HepG2 (cell line): ENCODE measurements around the gene TOX2. TPM values are rescaled to one million over a fixed set of nuclear protein-coding genes. Genes with fewer than 3 reads are reported as not detected.

Experiments used
- ASH2L ChIP-seq: fragments of 300-600, 200-600 bp; sonication (generic); IDR thresholded peaks from 2 replicates; pipeline ENCODE4 v1.7.0; 2017; ENCODE audit warnings: low read depth, mild to moderate bottlenecking, moderate library complexity, mixed read lengths, low read length; ENCODE audit not compliant: insufficient read length
- FOXA3 ChIP-seq: IDR thresholded peaks from 2 replicates; pipeline ENCODE4 v1.6.1; 2016; ENCODE audit warnings: missing genetic modification reagents, missing compliant biosample characterization
- FOXK1 ChIP-seq: sonication (generic); formaldehyde crosslinking; IDR thresholded peaks from 2 replicates; pipeline ENCODE4 v1.4.0; 2020; ENCODE audit warnings: low read depth, missing genetic modification reagents, borderline replicate concordance
- FOXO1 ChIP-seq: sonication (generic); formaldehyde crosslinking; IDR thresholded peaks from 2 replicates; pipeline ENCODE4 v1.4.0; 2020; ENCODE audit warnings: missing genetic modification reagents
- GATA4 ChIP-seq: sonication (generic); IDR thresholded peaks from 2 replicates; pipeline ENCODE4 v1.6.1; 2016; ENCODE audit warnings: antibody characterized with exemption, low read depth, borderline replicate concordance
- HES4 ChIP-seq: sonication (generic); formaldehyde crosslinking; IDR thresholded peaks from 2 replicates; pipeline ENCODE4 v1.9.0; 2021; ENCODE audit warnings: mild to moderate bottlenecking, missing genetic modification reagents, borderline replicate concordance
- IRF2 ChIP-seq: IDR thresholded peaks from 2 replicates; pipeline ENCODE4 v1.6.1; 2018; ENCODE audit warnings: missing genetic modification reagents, missing compliant biosample characterization
- KLF13 ChIP-seq: sonication (generic); formaldehyde crosslinking; IDR thresholded peaks from 2 replicates; pipeline ENCODE4 v1.4.0; 2020; ENCODE audit warnings: mild to moderate bottlenecking, missing genetic modification reagents
- KLF16 ChIP-seq, 2 experiments: sonication (generic) in 1 of 2; formaldehyde crosslinking in 1 of 2; IDR thresholded peaks; 2 replicates each; pipeline versions ENCODE4 v1.6.1 to v1.8.0; 2016 to 2023; ENCODE audit warnings: missing genetic modification reagents in 2 of 2, missing compliant biosample characterization in 1 of 2
- MATR3 ChIP-seq: sonication (generic); formaldehyde crosslinking; IDR thresholded peaks from 2 replicates; pipeline ENCODE4 v1.4.0; 2020; ENCODE audit warnings: missing genetic modification reagents
- NCOA2 ChIP-seq: sonication (generic); formaldehyde crosslinking; IDR thresholded peaks from 2 replicates; pipeline ENCODE4 v1.8.0; 2022; ENCODE audit warnings: inconsistent platforms
- NFE2L2 ChIP-seq: fragments of 150-350 bp; IDR thresholded peaks from 2 replicates; pipeline ENCODE4 v1.6.1; 2014; ENCODE audit warnings: low read length
- NR2F2 ChIP-seq: IDR thresholded peaks from 2 replicates; pipeline ENCODE4 v1.6.1; 2012; ENCODE audit warnings: low read depth, inconsistent platforms, borderline replicate concordance
- PTBP1 ChIP-seq: fragments of 200-400 bp; formaldehyde crosslinking; IDR thresholded peaks from 2 replicates; pipeline ENCODE4 v1.6.1; 2018; ENCODE audit warnings: low read length, low read depth; ENCODE audit not compliant: poor library complexity, severe bottlenecking
- RARA ChIP-seq: IDR thresholded peaks from 2 replicates; pipeline ENCODE4 v1.6.1; 2016; ENCODE audit warnings: missing genetic modification reagents, missing compliant biosample characterization
- RFX3 ChIP-seq: IDR thresholded peaks from 2 replicates; pipeline ENCODE4 v1.6.1; 2016; ENCODE audit warnings: missing biosample characterization, missing genetic modification reagents
- RXRA ChIP-seq: sonication (generic); formaldehyde crosslinking; IDR thresholded peaks from 2 replicates; pipeline ENCODE4 v1.5.1; 2020; ENCODE audit warnings: missing genetic modification reagents
- SAP130 ChIP-seq: IDR thresholded peaks from 2 replicates; pipeline ENCODE4 v1.6.1; 2016; ENCODE audit warnings: low read depth
- SP5 ChIP-seq: IDR thresholded peaks from 2 replicates; pipeline ENCODE4 v1.6.1; 2016; ENCODE audit warnings: low read depth, borderline replicate concordance
- TRIM22 ChIP-seq: fragments of 450-650 bp; IDR thresholded peaks from 2 replicates; pipeline ENCODE4 v1.6.1; 2017
- WIZ ChIP-seq: sonication (generic); formaldehyde crosslinking; IDR thresholded peaks from 2 replicates; pipeline ENCODE4 v1.5.1; 2020; ENCODE audit warnings: mild to moderate bottlenecking, missing genetic modification reagents
- ZBTB7A ChIP-seq: sonication (generic); formaldehyde crosslinking; IDR thresholded peaks from 2 replicates; pipeline ENCODE4 v1.8.0; 2022; ENCODE audit warnings: mild to moderate bottlenecking, missing genetic modification reagents
- ZNF777 ChIP-seq: sonication (generic); formaldehyde crosslinking; IDR thresholded peaks from 2 replicates; pipeline ENCODE4 v1.4.0; 2020; ENCODE audit warnings: missing genetic modification reagents
- ZNF792 ChIP-seq: IDR thresholded peaks from 2 replicates; pipeline ENCODE4 v1.6.1; 2016
- polyA plus RNA-seq, 8 experiments: library from polyadenylated mRNA; depleted of rRNA in 3 of 8; stranded (reverse) in 7 of 8; unstranded in 1 of 8; fragments of >200 nt; fragmentation: Illumina TruSeq in 4 of 8; extraction: Trizol in 4 of 8; gene quantifications; 2 replicates each; pipeline versions ENCODE4 v1.2.1 to v1.2.3, GENCODE V29; 2011 to 2016; ENCODE audit warnings: low read depth in 4 of 8, missing spikeins in 1 of 8, mixed read lengths in 1 of 8; ENCODE audit not compliant: insufficient read depth in 1 of 8
- total RNA-seq, 5 experiments: library from RNA; depleted of rRNA; stranded (reverse); fragments of >200 nt; fragmentation: Illumina TruSeq; extraction: Trizol; gene quantifications; 2 replicates each; pipeline ENCODE4 v1.2.3, GENCODE V29; 2016; ENCODE audit warnings: low read depth in 1 of 5
- TF ChIP-seq, protein P1 (sequence below): sonication (generic); formaldehyde crosslinking; IDR thresholded peaks from 2 replicates; pipeline ENCODE4 v1.5.0; 2020; ENCODE audit warnings: mild to moderate bottlenecking, missing genetic modification reagents
- TF ChIP-seq, protein P2 (sequence below): sonication (generic); formaldehyde crosslinking; IDR thresholded peaks from 2 replicates; pipeline ENCODE4 v1.4.0; 2020; ENCODE audit warnings: missing genetic modification reagents
- TF ChIP-seq, protein P3 (sequence below): sonication (generic); formaldehyde crosslinking; IDR thresholded peaks from 2 replicates; pipeline ENCODE4 v1.9.0; 2021; ENCODE audit warnings: missing genetic modification reagents, mild to moderate bottlenecking, borderline replicate concordance

The TOX2 gene
- total and polyA plus RNA-seq, 2 of the 13 experiments (the other 11 are each of a cell fraction or from before 2014, with no cell fraction given), result not detected

GRCh38 chr20:44080646-44081267 lies 166.1 kb downstream of the TOX2 start (continued):
- TF ChIP-seq HES4 (no peak), FOXO1 (CRISPR knock-in tag) (no peak), NR2F2 (no peak), SAP130 (0 out of 2 replicates have a peak, but pooled peaks have one; percentile 19), KLF13 (CRISPR knock-in tag) (no peak), KLF16 (CRISPR knock-in tag; IDR thresholded peaks at IDR 0.05) (0 out of 4 replicates have a peak, but pooled peaks of 1 of the 2 experiments have one; percentile 47), ASH2L (peak; percentile 35), ZNF777 (no peak), NCOA2 (CRISPR knock-in tag) (peak; percentile 40; the same call in 1 of the 2 replicates), NFE2L2 (no peak), GATA4 (no peak), FOXA3 (0 out of 2 replicates have a peak, but pooled peaks have one; percentile 18), RARA (no peak), ZNF792 (CRISPR knock-in tag) (no peak), TRIM22 (no peak), MATR3 (CRISPR knock-in tag) (no peak), ZBTB7A (no peak), RFX3 (CRISPR knock-in tag) (no peak), RXRA (CRISPR knock-in tag) (no peak), SP5 (CRISPR knock-in tag) (0 out of 2 replicates have a peak, but pooled peaks have one; percentile 30), FOXK1 (CRISPR knock-in tag) (peak; percentile 56; the same call in 1 of the 2 replicates), IRF2 (CRISPR knock-in tag) (0 out of 2 replicates have a peak, but pooled peaks have one; percentile 39), PTBP1 (no peak), WIZ (CRISPR knock-in tag) (no peak)
- TF ChIP-seq, protein P1, sequence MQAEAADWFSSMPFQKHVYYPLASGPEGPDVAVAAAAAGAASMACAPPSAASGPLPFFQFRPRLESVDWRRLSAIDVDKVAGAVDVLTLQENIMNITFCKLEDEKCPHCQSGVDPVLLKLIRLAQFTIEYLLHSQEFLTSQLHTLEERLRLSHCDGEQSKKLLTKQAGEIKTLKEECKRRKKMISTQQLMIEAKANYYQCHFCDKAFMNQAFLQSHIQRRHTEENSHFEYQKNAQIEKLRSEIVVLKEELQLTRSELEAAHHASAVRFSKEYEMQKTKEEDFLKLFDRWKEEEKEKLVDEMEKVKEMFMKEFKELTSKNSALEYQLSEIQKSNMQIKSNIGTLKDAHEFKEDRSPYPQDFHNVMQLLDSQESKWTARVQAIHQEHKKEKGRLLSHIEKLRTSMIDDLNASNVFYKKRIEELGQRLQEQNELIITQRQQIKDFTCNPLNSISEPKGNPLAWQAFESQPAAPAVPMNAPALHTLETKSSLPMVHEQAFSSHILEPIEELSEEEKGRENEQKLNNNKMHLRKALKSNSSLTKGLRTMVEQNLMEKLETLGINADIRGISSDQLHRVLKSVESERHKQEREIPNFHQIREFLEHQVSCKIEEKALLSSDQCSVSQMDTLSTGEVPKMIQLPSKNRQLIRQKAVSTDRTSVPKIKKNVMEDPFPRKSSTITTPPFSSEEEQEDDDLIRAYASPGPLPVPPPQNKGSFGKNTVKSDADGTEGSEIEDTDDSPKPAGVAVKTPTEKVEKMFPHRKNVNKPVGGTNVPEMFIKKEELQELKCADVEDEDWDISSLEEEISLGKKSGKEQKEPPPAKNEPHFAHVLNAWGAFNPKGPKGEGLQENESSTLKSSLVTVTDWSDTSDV (CRISPR knock-in tag), result no peak
- TF ChIP-seq, protein P2, sequence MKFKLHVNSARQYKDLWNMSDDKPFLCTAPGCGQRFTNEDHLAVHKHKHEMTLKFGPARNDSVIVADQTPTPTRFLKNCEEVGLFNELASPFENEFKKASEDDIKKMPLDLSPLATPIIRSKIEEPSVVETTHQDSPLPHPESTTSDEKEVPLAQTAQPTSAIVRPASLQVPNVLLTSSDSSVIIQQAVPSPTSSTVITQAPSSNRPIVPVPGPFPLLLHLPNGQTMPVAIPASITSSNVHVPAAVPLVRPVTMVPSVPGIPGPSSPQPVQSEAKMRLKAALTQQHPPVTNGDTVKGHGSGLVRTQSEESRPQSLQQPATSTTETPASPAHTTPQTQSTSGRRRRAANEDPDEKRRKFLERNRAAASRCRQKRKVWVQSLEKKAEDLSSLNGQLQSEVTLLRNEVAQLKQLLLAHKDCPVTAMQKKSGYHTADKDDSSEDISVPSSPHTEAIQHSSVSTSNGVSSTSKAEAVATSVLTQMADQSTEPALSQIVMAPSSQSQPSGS, result peak; percentile 46; the same call in 1 of the 2 replicates
- TF ChIP-seq, protein P3, sequence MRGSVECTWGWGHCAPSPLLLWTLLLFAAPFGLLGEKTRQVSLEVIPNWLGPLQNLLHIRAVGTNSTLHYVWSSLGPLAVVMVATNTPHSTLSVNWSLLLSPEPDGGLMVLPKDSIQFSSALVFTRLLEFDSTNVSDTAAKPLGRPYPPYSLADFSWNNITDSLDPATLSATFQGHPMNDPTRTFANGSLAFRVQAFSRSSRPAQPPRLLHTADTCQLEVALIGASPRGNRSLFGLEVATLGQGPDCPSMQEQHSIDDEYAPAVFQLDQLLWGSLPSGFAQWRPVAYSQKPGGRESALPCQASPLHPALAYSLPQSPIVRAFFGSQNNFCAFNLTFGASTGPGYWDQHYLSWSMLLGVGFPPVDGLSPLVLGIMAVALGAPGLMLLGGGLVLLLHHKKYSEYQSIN (CRISPR knock-in tag), result no peak
